ENCODE data around the gene MRFAP1. TPM values are rescaled to one million over a fixed set of nuclear protein-coding genes. Genes with fewer than 3 reads are reported as not detected.
"Not testable (repeated sequence)": the region's sequence is repeated elsewhere in the genome, so short reads cannot be mapped to it uniquely, and the experiment has no call there.

MRFAP1 gene
- total RNA-seq, 2 donors from 2014 or later, result 214 to 274 TPM

DNA sequence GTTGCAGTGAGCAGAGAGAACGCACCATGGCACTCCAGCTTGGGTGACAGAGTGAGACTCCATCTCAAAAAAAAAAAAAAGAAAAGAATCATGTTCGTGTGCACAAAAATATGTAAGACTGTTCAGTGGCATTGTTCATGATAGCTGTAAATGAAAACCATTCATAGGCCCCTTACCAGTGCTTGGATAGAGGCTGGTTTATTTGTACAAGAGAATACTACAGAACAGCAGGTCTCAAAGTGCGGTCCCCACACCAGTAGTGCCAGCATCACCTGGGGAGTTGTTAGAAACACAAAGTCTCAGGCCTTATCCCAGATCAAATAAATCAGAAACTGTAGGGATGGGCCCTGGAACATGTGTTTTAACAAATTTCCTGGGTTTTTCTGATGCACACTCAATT is 12.7 kb upstream of the MRFAP1 start:
- Histone ChIP-seq H3K27me3 (no peaks in the 10 kb centered on the region), H3K9ac (ENCODE audit: low read depth in 2 of 2, low read length in 2 of 2) (no peak overlapping the region), H3K4me3 (no peak overlapping the region), H3K4me1 (no peaks in the 10 kb centered on the region), H3K27ac (no peak overlapping the region), H3K36me3 (no peaks in the 10 kb centered on the region), H3K9me3 (no peaks in the 10 kb centered on the region)
- intact Hi-C loops (cut with DNase I), result no loop called here
- TF ChIP-seq, protein P1, sequence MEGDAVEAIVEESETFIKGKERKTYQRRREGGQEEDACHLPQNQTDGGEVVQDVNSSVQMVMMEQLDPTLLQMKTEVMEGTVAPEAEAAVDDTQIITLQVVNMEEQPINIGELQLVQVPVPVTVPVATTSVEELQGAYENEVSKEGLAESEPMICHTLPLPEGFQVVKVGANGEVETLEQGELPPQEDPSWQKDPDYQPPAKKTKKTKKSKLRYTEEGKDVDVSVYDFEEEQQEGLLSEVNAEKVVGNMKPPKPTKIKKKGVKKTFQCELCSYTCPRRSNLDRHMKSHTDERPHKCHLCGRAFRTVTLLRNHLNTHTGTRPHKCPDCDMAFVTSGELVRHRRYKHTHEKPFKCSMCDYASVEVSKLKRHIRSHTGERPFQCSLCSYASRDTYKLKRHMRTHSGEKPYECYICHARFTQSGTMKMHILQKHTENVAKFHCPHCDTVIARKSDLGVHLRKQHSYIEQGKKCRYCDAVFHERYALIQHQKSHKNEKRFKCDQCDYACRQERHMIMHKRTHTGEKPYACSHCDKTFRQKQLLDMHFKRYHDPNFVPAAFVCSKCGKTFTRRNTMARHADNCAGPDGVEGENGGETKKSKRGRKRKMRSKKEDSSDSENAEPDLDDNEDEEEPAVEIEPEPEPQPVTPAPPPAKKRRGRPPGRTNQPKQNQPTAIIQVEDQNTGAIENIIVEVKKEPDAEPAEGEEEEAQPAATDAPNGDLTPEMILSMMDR (IDR thresholded peaks at IDR 0.05), result no peak
- DNase-seq, result no peak

DNA sequence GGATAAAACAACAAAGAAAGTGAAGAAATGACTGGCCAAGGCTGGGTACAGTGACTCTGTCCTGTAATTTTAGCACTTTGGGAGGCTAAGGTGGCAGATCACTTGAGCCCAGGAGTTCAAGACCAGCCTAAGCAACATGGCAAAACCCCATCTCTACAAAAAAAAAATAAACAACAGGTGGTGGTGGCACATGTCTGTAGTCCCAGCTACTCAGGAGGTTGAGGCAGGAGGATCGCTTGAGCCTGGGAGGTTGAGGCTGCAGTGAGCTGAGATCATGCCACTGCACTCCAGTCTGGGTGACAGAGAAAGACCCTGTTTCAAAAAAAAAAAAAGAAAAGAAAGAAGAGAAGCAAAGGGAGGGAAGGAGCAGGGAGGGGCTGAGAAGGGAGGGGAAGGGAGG is 12.0 kb upstream of the MRFAP1 start:
- H3K4me1 ChIP-seq; H3K27me3 ChIP-seq; H3K9ac ChIP-seq (ENCODE audit: low read depth in 2 of 2, low read length in 2 of 2); H3K27ac ChIP-seq; H3K36me3 ChIP-seq; DNase-seq; H3K9me3 ChIP-seq; intact Hi-C loops (cut with DNase I); H3K4me3 ChIP-seq: not testable (repeated sequence)

DNA sequence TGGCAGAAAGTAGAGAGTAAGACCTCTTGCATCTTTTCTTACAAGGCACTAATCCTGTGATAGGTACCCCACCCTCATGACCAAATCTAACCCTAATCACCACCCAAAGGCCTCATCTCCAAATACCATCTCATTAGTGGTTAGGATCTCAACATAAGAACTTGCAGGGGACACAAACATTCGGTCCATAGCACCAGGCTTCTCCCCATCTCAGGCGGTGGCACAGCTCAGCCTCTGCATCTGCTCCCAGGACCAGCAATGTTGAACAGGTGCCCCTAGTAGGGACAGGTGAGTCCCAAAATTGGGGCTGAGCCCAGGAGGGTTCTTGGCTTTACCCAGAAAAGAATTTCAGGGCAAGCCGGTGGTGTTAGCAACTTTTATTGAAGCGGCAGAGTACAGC is 8.4 kb upstream of the MRFAP1 start:
- H3K9me3 ChIP-seq, result no peaks in the 10 kb centered on the region
- no peaks in the 10 kb centered on the region for H3K36me3 ChIP-seq
- H3K27me3 ChIP-seq, result no peaks in the 10 kb centered on the region
- DNase-seq, result no peak
- TF ChIP-seq, protein P1 (IDR thresholded peaks at IDR 0.05), result no peak
- no peak overlapping the region for H3K9ac ChIP-seq (ENCODE audit: low read depth in 2 of 2, low read length in 2 of 2)
- no peak overlapping the region for H3K4me3 ChIP-seq
- H3K4me1 ChIP-seq, result no peaks in the 10 kb centered on the region
- intact Hi-C loops (cut with DNase I), result no loop called here
- H3K27ac ChIP-seq, result no peak overlapping the region

DNA sequence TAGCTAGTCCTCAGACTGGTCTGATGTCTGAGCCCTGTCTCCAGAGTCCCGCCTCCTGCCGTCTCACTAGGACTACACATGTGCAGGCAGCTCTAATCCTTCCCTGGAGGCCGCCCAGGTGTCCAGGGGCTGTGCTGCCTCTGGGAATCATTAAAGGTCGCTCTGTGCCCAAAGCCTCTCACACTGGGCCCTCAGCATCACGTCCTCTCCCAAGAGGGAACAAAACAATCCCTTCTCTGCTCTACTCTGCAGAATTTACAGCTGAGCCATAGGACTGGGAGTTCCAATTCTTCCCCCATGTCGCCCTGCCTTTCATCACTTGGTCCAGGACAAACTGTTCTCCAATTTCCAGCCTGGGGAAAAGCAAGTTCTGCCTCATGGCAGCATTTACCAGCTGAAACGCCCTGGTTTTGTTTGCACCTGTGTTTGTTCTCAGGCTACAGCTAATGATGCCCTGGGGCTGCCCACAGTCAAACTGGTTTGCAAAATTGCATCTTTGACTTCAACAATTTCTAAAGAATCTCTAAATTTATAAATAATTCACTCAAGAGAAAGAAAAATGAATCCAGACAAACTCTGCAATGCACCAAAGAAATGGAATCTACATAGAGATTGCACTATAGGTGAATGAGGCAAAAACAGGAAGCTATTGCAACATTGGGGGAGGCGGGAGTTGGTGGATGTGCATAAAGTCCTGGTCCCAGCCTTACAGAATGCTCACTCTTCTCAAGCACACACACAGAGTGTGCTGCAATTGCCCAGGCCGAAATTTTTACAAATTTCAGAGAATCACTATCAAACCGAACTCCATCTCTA is 7.2 kb upstream of the MRFAP1 start:
- no peak for DNase-seq
- TF ChIP-seq, protein P1 (IDR thresholded peaks at IDR 0.05), result no peak
- H3K27ac ChIP-seq, result no peak overlapping the region

DNA sequence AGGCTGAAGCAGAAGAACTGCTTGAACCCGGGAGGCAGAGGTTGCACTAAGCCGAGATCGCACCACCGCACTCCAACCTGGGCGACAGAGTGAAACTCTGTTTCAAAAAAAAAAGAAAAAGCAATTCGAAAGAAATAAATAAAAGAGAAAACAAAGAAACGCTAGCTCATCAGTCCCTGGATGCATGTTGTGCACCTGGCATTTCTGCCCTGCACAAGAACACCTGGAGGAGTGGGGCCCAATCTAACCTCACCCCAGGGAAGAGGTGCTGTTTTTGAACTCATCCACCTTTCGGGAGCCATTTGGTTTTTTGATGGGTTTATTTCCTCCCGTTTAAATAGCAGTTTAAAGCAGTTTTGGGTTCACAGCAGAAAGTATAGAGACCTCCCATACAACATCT is 5.7 kb upstream of the MRFAP1 start:
- TF ChIP-seq, protein P1 (IDR thresholded peaks at IDR 0.05), result no peak
- no peak overlapping the region for H3K9ac ChIP-seq (ENCODE audit: low read depth in 2 of 2, low read length in 2 of 2)
- no peak overlapping the region for H3K4me3 ChIP-seq
- H3K9me3 ChIP-seq, result no peaks in the 10 kb centered on the region
- no peaks in the 10 kb centered on the region for H3K4me1 ChIP-seq
- H3K27me3 ChIP-seq, result no peaks in the 10 kb centered on the region
- no peak for DNase-seq
- no peak overlapping the region for H3K27ac ChIP-seq
- intact Hi-C loops (cut with DNase I), result no loop called here
- no peaks in the 10 kb centered on the region for H3K36me3 ChIP-seq

More for the DNA sequence above, 7.2 kb upstream of the MRFAP1 start:
- H3K9ac ChIP-seq (ENCODE audit: low read depth in 2 of 2, low read length in 2 of 2), result no peak overlapping the region
- no peaks in the 10 kb centered on the region for H3K4me1 ChIP-seq
- H3K27me3 ChIP-seq, result no peaks in the 10 kb centered on the region
- H3K4me3 ChIP-seq, result no peak overlapping the region
- no peaks in the 10 kb centered on the region for H3K36me3 ChIP-seq
- intact Hi-C loops (cut with DNase I), result no loop called here
- no peaks in the 10 kb centered on the region for H3K9me3 ChIP-seq

DNA sequence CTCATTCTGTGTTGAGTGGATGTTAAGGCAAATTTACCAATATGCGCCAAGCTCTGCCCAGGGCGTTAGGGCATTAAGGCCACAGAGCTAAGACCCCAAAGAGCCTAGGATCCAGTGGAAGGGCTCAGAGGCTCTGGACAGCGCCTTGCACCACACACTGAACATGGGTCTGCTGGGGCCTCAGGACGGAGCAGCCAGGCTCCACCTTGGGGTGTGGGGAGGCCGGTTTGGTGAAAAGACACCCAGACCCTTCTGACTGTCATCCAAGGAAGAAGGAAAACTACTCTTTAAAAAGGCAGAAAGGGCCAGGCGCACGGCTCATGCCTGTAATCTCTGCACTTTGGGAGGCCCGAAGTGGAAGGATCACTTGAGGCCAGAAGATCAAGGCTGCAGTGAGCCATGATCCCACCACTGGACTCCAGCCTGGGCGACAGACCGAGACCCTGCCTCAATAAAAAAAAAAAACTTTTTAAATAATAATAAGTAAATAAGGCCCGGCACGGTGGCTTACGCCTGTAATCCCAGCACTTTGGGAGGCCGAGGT is 1.3 kb upstream of the MRFAP1 start:
- intact Hi-C loops (cut with DNase I), result no loop called here
- Histone ChIP-seq H3K4me1 (peaks cover 6% of the 10 kb centered on the region), H3K36me3 (peaks cover 6% of the 10 kb centered on the region), H3K4me3 (no peak overlapping the region), H3K9me3 (no peaks in the 10 kb centered on the region), H3K27ac (no peak overlapping the region), H3K9ac (ENCODE audit: low read depth in 2 of 2, low read length in 2 of 2) (no peak overlapping the region), H3K27me3 (no peaks in the 10 kb centered on the region)
- TF ChIP-seq, protein P1 (IDR thresholded peaks at IDR 0.05), result no peak
- no peak for DNase-seq

Data from colonic mucosa (tissue), 4 donors.